Activated naive CD8-positive, alpha-beta T cell (primary cell): ENCODE data around the gene SYPL2.
A peak's percentile ranks its signal among the peaks of the same experiment; 100 is the strongest.

Experiments used
- H3K27ac Mint-ChIP-seq: one replicate; pipeline ENCODE4 v1.8.0; 2021; ENCODE audit warnings: mixed read lengths
- H3K27me3 Mint-ChIP-seq: one replicate; pipeline ENCODE4 v1.8.0; 2021; ENCODE audit warnings: mixed read lengths
- H3K36me3 Mint-ChIP-seq: one replicate; pipeline ENCODE4 v1.8.0; 2021; ENCODE audit warnings: mixed read lengths
- H3K4me1 Mint-ChIP-seq: one replicate; pipeline ENCODE4 v1.8.0; 2021; ENCODE audit warnings: low read depth, mixed read lengths
- H3K4me3 Mint-ChIP-seq: one replicate; pipeline ENCODE4 v1.8.0; 2021; ENCODE audit warnings: mild to moderate bottlenecking, mixed read lengths
- H3K9me3 Mint-ChIP-seq: one replicate; pipeline ENCODE4 v1.8.0; 2021; ENCODE audit warnings: low read depth, mixed read lengths

Gene SYPL2

GRCh38 chr1:109493805-109494539 is 27.6 kb downstream of the SYPL2 start, which contains the start of gene CYB561D1:
CYB561D1 (plus strand) TSS chr1:109494094; CDS start chr1:109494140, 46 bp downstream.
- Mint-ChIP-seq H3K27me3 (no peaks in the 10 kb centered on the region), H3K4me3 (peak within 1 kb of the TSS; percentile 95), H3K36me3 (no peaks in the 10 kb centered on the region), H3K4me1 (peaks cover 59% of the 10 kb centered on the region), H3K27ac (peak within 1 kb of the TSS; percentile 87), H3K9me3 (no peaks in the 10 kb centered on the region)

GRCh38 chr1:109495738-109496137 is 29.4 kb downstream of the SYPL2 start:
- Mint-ChIP-seq H3K4me1 (peaks cover 75% of the 10 kb centered on the region), H3K4me3 (peak overlapping the region; percentile 95), H3K36me3 (no peaks in the 10 kb centered on the region), H3K9me3 (no peaks in the 10 kb centered on the region), H3K27me3 (no peaks in the 10 kb centered on the region), H3K27ac (no peak overlapping the region)

GRCh38 chr1:109497449-109498160 is 31.3 kb downstream of the SYPL2 start:
- Mint-ChIP-seq H3K9me3 (no peaks in the 10 kb centered on the region), H3K4me3 (peak overlapping the region; percentile 44), H3K27ac (peak overlapping the region; percentile 69), H3K36me3 (no peaks in the 10 kb centered on the region), H3K27me3 (no peaks in the 10 kb centered on the region), H3K4me1 (peaks cover 93% of the 10 kb centered on the region)

GRCh38 chr1:109498161-109498801 is 31.9 kb downstream of the SYPL2 start:
- no peaks in the 10 kb centered on the region for H3K9me3 Mint-ChIP-seq
- no peaks in the 10 kb centered on the region for H3K36me3 Mint-ChIP-seq
- no peaks in the 10 kb centered on the region for H3K27me3 Mint-ChIP-seq
- H3K4me1 Mint-ChIP-seq, result peaks cover 97% of the 10 kb centered on the region
- peak overlapping the region; percentile 44 for H3K4me3 Mint-ChIP-seq
- peak overlapping the region; percentile 69 for H3K27ac Mint-ChIP-seq

- Mint-ChIP-seq H3K36me3 (no peaks in the 10 kb centered on the region), H3K27me3 (no peaks in the 10 kb centered on the region), H3K4me1 (peaks cover 97% of the 10 kb centered on the region), H3K4me3 (peak overlapping the region; percentile 52), H3K27ac (peak overlapping the region; percentile 86), H3K9me3 (no peaks in the 10 kb centered on the region)
Measured at GRCh38 chr1:109499081-109499480, 32.7 kb downstream of the SYPL2 start.

GRCh38 chr1:109499661-109500536 is 33.6 kb downstream of the SYPL2 start:
- no peaks in the 10 kb centered on the region for H3K9me3 Mint-ChIP-seq
- H3K36me3 Mint-ChIP-seq, result no peaks in the 10 kb centered on the region
- peak overlapping the region; percentile 54 for H3K4me3 Mint-ChIP-seq
- H3K27me3 Mint-ChIP-seq, result no peaks in the 10 kb centered on the region
- H3K4me1 Mint-ChIP-seq, result peaks cover 96% of the 10 kb centered on the region
- peak overlapping the region; percentile 86 for H3K27ac Mint-ChIP-seq

GRCh38 chr1:109500941-109501381 is 34.6 kb downstream of the SYPL2 start:
- peaks cover 96% of the 10 kb centered on the region for H3K4me1 Mint-ChIP-seq
- H3K27ac Mint-ChIP-seq, result peak overlapping the region; percentile 86
- no peaks in the 10 kb centered on the region for H3K9me3 Mint-ChIP-seq
- H3K4me3 Mint-ChIP-seq, result peak overlapping the region; percentile 54
- no peaks in the 10 kb centered on the region for H3K36me3 Mint-ChIP-seq
- no peaks in the 10 kb centered on the region for H3K27me3 Mint-ChIP-seq

- peak overlapping the region; percentile 81 for H3K4me3 Mint-ChIP-seq
- peak overlapping the region; percentile 79 for H3K27ac Mint-ChIP-seq
- peaks cover 96% of the 10 kb centered on the region for H3K4me1 Mint-ChIP-seq
- H3K9me3 Mint-ChIP-seq, result no peaks in the 10 kb centered on the region
- H3K27me3 Mint-ChIP-seq, result no peaks in the 10 kb centered on the region
- H3K36me3 Mint-ChIP-seq, result no peaks in the 10 kb centered on the region
Measured at GRCh38 chr1:109501644-109502363, 35.5 kb downstream of the SYPL2 start.

- Mint-ChIP-seq H3K36me3 (peaks cover 5% of the 10 kb centered on the region), H3K27me3 (no peaks in the 10 kb centered on the region), H3K27ac (peak overlapping the region; percentile 85), H3K4me1 (peaks cover 95% of the 10 kb centered on the region), H3K4me3 (peak overlapping the region; percentile 81), H3K9me3 (no peaks in the 10 kb centered on the region)
Measured at GRCh38 chr1:109502364-109502851, 36.1 kb downstream of the SYPL2 start.

- Mint-ChIP-seq H3K27ac (peak overlapping the region; percentile 77), H3K9me3 (no peaks in the 10 kb centered on the region), H3K4me1 (peaks cover 93% of the 10 kb centered on the region), H3K36me3 (peaks cover 11% of the 10 kb centered on the region), H3K4me3 (peak overlapping the region; percentile 64), H3K27me3 (no peaks in the 10 kb centered on the region)
Measured at GRCh38 chr1:109503935-109504334, 37.6 kb downstream of the SYPL2 start.

- H3K36me3 Mint-ChIP-seq, result peaks cover 11% of the 10 kb centered on the region
- H3K9me3 Mint-ChIP-seq, result no peaks in the 10 kb centered on the region
- peak overlapping the region; percentile 51 for H3K4me3 Mint-ChIP-seq
- H3K27ac Mint-ChIP-seq, result peak overlapping the region; percentile 85
- peaks cover 88% of the 10 kb centered on the region for H3K4me1 Mint-ChIP-seq
- no peaks in the 10 kb centered on the region for H3K27me3 Mint-ChIP-seq
Measured at GRCh38 chr1:109504974-109505373, 38.6 kb downstream of the SYPL2 start.

GRCh38 chr1:109508001-109508872 is 41.9 kb downstream of the SYPL2 start:
- Mint-ChIP-seq H3K9me3 (no peaks in the 10 kb centered on the region), H3K36me3 (peaks cover 11% of the 10 kb centered on the region), H3K27ac (peak overlapping the region; percentile 88), H3K4me1 (peaks cover 74% of the 10 kb centered on the region), H3K4me3 (peak overlapping the region; percentile 90), H3K27me3 (no peaks in the 10 kb centered on the region)

GRCh38 chr1:109508873-109509175 is 42.5 kb downstream of the SYPL2 start:
- H3K27ac Mint-ChIP-seq, result peak overlapping the region; percentile 88
- peaks cover 71% of the 10 kb centered on the region for H3K4me1 Mint-ChIP-seq
- H3K27me3 Mint-ChIP-seq, result no peaks in the 10 kb centered on the region
- no peaks in the 10 kb centered on the region for H3K9me3 Mint-ChIP-seq
- H3K36me3 Mint-ChIP-seq, result peaks cover 11% of the 10 kb centered on the region
- H3K4me3 Mint-ChIP-seq, result peak overlapping the region; percentile 90
